ENCODE results near the gene GRIN2A.

Gene GRIN2A

DNA sequence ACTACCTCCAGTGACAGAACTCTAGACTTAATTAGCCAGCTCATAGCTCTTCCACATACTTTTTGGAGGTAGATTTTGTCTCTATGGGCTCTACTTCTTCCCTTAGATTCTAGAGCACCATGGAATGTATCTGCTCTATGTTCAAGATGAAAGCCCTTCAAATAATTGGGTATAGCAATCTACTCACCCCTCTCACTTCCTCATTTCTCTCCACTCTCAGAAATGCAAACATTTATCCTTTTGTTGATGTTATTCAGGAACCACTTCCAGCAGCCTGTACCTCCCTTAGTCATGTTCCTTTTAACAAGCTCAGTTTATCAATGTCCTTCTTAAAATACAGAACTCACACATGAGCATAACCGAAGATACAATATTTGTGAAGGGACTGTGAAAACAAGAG, 78.5 kb downstream of the GRIN2A start:
- no peak for DNase-seq
- in situ Hi-C loops (cut with HindIII; ENCODE audit: low pct_ligation_motif_present, low pct_unique_long_range_greater_than_20kb, low sequenced_read_pairs): no loop called here

DNA sequence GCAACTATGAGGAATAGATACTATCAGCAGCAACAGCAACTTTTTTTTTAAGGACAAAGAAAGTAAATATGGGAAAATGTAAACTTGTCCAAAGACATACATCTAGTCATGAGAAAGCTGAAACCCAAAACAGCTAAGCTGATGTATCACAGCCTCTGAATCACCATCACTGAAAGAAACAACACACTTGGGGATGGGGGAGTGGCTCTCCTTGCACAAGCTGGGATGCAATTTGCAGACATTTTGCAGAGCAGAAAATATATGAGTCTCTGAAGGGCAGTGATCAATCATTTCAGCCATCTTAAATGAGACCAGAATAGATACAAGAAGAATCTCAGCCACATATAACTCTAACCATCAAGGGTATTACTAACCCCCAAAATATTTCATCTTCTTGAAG, 79.1 kb downstream of the GRIN2A start:
- in situ Hi-C loops (cut with HindIII; ENCODE audit: low pct_ligation_motif_present, low pct_unique_long_range_greater_than_20kb, low sequenced_read_pairs): no loop called here
- no peak for DNase-seq

DNA sequence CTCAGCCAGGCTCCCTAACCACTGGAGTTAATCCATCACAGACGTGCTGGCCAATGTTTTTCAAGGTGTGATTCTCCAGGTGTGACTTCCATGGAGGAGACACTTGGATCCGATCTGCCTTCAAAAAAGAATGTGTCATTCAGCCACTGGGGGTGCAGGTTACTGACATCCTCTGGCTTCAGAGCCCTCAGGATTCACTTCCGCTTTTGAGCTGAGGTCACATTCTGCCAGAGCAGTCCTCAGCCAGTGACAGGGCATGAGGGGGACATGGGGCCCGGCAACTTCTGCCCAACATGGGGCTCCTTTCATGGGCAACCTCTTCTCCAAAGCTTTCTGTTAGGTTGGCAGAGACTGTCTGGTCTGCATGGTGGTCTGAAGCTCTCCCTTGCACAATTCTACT, 81.4 kb downstream of the GRIN2A start:
- no peak for DNase-seq
- in situ Hi-C loops (cut with HindIII; ENCODE audit: low pct_ligation_motif_present, low pct_unique_long_range_greater_than_20kb, low sequenced_read_pairs): no loop called here

DNA sequence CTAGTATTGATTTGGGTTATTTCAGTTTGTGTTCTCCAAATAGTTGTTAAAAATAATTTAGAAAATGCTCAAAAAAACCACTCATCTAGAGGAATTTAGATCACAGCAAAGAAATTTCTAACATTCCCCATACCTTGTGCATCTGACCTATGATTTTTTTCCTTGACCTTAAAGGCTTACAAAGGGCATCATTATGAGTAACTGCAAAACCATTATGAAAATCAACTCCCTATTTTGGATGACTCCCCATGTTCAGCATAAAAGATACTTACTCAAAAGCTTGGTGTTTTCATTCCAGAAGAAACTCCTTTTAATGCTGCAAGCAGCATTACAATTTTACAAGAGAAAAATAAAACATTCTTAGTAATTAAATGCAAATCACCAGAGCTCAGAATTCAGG, 83.2 kb downstream of the GRIN2A start:
- DNase-seq: no peak
- in situ Hi-C loops (cut with HindIII; ENCODE audit: low pct_ligation_motif_present, low pct_unique_long_range_greater_than_20kb, low sequenced_read_pairs): no loop called here

DNA sequence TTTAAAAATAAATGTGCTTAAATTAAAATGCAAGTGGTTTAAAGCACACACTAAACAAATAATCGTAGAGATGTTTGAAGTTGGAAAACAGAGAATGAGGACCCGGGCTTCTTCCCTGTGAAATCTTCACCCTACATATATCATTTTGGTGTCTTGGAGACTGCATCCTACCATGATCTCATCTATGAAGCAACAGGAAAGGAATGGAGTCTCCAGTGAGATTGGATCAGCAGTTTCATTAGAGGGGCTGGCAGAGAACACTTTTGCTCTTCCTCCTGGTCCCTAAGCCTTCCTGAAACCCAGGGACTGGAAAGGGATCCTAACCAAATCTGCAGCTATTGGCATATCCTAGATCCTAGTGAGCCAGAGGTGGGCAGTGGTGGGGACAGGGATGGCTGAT, 85.0 kb downstream of the GRIN2A start:
- in situ Hi-C loops (cut with HindIII; ENCODE audit: low pct_ligation_motif_present, low pct_unique_long_range_greater_than_20kb, low sequenced_read_pairs): no loop called here
- DNase-seq: no peak

DNA sequence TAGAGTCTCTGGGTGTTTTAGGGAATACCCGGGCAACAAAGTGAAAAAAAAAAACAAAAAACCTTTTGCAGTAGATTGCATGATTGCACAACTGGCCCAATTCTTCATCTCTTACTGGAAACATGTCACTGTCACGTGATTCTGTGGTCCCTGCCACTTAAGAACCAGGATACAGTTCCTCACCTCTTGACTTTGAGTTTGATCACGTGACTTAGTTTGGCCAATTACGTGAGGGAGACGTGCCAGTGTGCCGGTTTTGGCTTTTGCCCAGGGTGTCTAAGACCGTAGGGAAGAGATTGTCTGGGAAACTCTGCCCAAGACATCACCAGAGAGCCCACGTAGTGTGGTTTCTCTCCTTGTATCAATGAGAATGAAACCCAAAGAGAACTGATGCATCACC, 88.7 kb downstream of the GRIN2A start:
- no peak for DNase-seq
- in situ Hi-C loops (cut with HindIII; ENCODE audit: low pct_ligation_motif_present, low pct_unique_long_range_greater_than_20kb, low sequenced_read_pairs): no loop called here

DNA sequence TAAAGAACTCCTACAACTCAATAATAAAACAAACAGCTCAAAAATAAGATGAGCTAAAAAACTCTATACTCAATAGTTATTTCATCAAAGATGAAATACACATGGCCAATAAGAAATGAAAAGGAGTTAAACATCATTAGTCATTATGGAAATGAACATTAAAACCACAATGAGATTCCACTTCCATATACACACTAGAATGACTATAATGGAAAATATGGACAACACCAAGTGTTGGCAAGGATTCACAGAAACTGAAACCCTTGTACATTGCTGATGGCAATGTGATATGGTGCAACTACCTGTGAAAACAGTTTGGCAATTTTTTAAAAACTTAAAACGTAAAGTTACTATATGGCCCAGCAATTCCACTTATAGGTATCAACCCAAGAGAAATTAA, 91.4 kb downstream of the GRIN2A start:
- no peak for DNase-seq
- in situ Hi-C loops (cut with HindIII; ENCODE audit: low pct_ligation_motif_present, low pct_unique_long_range_greater_than_20kb, low sequenced_read_pairs): no loop called here

DNA sequence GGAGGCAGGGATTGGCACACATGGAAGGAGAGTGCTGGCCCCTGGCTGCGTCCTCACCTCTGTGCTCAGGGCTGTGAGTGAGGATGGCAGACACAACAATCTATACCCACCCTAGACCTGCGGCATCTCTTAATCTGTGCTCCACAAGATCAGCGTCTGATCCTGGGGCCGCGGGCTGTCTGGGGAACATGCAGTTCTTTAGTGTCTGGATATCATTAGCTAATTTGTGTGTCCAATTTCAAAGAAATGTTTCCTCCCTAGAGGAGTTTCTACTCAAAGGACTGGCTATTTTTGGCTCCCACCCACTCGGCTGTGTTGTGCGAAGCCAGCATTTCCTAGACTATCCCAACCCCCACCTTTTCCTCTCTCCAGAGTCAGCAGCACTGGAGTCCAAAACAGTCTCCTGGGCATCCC, 93.8 kb downstream of the GRIN2A start:
- no peak for DNase-seq
- in situ Hi-C loops (cut with HindIII; ENCODE audit: low pct_ligation_motif_present, low pct_unique_long_range_greater_than_20kb, low sequenced_read_pairs): no loop called here

DNA sequence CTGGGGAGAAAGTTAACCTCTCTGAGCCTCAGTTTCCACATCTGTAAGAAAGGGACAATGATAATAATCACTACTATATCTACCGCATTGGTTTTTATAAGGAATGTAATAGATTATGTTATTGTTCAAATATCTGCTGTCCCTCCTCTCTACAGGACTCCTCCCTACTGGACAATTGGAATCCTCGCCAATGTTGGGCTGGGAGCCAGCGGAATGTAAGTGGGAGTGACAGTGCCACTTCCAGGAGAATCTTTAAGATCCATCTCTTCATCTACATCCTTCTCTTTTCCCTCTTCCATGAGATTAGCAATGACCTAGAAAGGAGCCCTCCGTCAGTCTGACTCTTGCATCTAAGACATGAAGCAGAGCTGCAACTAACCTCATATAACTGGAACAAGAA, 95.1 kb downstream of the GRIN2A start:
- in situ Hi-C loops (cut with HindIII; ENCODE audit: low pct_ligation_motif_present, low pct_unique_long_range_greater_than_20kb, low sequenced_read_pairs): no loop called here
- DNase-seq: no peak

DNA sequence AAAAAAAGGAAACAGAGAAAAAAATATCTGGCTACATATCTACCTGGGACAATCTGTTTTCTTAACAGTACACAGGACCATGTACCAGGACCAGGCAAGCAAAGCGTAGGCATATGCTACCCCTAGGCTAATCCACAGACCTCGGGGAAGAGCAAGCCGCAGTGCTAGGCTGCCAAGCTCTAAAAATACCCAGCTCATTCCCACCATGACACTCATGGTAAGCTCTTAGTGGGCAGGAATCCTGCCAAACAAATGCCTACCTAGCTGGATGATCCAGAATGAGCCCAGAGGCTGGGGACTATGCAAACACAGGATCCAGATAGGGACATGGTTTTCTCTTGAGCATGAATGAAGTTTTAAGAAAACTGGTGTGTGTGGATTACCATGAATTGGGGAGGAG, 95.6 kb downstream of the GRIN2A start:
- no peak for DNase-seq

DNA sequence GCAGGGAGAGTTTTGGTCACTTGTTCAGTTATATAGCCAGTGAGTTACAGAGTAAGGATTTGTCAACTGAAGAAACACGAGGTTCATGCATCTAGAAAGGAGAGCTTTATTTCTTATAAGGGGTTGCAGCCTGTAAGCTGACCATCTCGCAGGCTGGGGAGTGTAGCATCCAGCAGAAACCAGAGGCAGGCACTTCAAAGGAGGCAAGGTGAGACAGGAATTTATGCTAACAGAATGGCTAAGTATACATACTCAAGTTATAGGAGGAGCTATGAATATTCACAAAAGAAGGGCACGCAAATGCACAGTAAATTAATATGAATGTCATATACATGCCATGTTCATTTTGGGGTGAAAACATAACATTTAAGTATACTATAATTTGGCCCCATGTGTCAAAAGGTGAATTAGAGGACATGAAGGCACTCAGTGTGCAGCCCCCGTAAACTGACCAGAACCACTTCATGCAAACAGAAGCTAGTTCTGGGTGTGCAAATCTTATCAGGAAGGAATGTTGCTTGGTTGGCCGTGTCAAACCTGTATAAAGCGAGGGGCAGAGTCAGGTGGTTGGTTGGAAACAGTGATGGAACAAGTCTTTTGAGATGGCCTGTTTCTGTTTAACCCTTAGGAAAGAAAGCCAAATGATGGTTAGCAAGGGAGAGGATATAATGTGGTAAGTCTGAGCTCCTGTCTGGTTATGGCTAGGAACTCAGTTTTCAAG, 97.0 kb downstream of the GRIN2A start:
- in situ Hi-C loops (cut with HindIII; ENCODE audit: low pct_ligation_motif_present, low pct_unique_long_range_greater_than_20kb, low sequenced_read_pairs): no loop called here
- no peak for DNase-seq

More for the DNA sequence above, 95.6 kb downstream of the GRIN2A start:
- in situ Hi-C loops (cut with HindIII; ENCODE audit: low pct_ligation_motif_present, low pct_unique_long_range_greater_than_20kb, low sequenced_read_pairs): no loop called here

DNA sequence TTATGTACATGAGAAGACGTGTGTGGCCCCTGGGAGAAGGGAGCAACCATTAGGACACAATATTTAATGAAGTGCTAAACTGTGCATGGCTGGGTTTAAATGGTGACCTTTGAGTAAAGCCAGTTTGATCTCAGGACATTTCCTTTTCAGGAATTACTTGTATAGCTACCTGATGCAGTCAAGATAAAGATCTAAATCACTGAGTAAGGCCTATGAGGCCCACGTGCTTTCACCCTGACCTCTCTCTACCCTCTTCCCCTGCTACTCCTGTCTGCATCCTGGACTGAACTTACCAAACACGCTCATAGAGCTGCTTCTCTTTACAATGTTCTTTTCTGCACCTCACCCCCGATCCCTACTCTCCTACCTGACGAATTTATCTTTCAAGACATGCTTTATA, 98.9 kb downstream of the GRIN2A start:
- in situ Hi-C loops (cut with HindIII; ENCODE audit: low pct_ligation_motif_present, low pct_unique_long_range_greater_than_20kb, low sequenced_read_pairs): no loop called here
- DNase-seq: no peak

DNA sequence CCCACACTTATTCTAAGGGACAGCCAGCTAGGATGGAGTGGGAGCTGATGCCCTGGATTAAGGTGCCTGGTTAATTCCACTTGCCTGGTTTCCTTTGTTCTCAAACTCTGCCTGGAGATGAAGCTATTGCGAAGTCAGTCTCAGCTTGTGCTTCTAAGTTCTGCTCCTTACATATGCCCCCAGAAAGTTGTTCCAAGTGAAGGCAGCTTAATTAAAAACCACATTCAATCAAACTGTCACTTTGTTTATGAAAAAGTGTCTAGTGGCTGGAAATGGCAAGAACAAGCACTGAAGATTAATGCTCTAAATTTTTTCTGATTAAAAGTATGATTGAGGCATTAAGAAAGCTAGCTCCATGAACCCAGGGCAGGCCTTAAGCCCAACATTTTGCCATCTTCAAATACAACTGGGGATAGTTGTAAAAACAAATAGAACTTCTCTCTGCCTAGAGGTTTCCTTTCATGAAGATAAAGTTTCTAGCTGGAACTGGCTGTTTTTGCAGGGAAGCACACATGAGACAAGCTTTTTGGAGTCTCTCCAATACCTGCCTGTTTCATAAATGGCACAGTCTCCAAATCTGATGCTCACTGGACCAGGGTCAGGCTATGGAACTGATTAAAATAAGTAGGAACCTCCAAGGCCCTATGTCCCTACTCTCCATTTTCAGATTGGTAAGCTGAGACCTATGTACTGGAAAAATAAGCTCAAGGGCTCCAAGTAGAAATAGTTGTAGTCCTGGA, 100.9 kb downstream of the GRIN2A start:
- in situ Hi-C loops (cut with HindIII; ENCODE audit: low pct_ligation_motif_present, low pct_unique_long_range_greater_than_20kb, low sequenced_read_pairs): no loop called here
- no peak for DNase-seq

DNA sequence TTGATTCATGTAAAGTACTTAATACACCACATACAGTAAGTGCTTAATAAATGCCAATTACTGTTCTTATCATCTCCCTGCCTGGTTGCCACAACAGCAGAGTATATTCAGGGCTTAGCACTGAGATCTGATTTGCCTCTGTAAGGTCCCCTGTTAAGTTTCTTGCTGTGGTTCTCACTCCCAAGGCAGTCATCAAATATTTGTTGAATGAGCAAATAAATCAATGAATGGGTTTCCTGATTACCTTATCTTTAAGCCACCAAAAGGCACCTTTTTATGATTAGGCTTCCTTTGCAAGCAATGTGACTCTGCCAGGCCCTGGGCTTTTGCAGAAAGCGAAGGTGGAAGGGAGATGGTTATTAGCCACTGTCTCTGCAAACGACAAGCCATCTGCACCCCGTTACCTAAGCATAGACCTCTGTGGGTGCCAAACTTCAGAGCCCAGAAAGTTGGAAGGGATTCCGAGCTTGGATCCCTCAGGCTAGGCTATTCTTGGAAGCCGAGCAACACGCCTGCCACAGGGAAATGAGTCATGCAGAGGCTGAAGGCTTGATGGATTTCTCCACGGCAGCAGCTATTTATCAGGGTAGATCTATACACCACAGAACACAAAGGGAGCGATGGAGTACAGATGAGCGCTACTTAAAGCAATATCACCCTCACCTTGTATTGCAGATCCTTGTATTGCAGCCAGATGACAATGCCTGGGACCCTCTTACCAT, 102.0 kb downstream of the GRIN2A start:
- peak; percentile 62 for DNase-seq
- in situ Hi-C loops (cut with HindIII; ENCODE audit: low pct_ligation_motif_present, low pct_unique_long_range_greater_than_20kb, low sequenced_read_pairs): no loop called here

DNA sequence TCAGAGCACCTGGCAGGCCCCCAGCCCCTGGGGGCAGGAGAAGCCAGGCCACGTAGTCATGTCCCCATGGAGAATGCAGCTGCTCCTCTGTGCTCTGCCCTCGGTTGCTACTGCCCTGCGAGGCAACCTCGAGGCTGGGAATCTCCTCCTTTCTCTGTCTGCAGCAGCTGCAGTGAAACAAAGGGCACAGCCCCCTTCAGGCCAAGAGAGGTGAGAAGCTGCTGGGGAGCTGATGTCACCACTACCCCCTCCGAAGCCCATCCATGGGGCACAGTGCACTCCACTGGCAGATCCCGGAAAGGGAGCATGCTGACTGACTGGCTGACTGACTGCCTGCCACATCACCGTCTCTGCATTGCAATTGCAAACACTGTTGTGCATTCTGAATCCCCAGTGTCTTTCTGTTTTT, 103.7 kb downstream of the GRIN2A start:
- DNase-seq: no peak
- in situ Hi-C loops (cut with HindIII; ENCODE audit: low pct_ligation_motif_present, low pct_unique_long_range_greater_than_20kb, low sequenced_read_pairs): no loop called here

DNA sequence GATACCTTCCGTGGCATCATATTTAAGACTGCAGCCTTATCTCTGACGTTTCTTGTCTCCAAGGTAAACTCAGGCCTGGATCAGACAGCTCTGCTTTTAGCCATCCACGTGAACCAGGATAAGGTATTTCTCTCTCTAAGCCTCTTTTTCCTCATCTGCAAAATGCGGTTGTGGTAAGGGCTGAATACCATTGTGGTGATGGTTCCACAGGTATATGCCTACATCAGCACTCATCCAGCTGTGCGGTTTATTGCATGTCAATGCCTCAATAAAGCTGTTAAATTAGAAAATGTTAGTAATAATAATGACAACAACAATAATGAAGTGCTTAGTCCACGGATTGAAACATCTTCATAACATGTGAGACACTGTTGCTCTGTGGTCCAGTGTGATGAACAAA, 104.4 kb downstream of the GRIN2A start:
- no peak for DNase-seq
- in situ Hi-C loops (cut with HindIII; ENCODE audit: low pct_ligation_motif_present, low pct_unique_long_range_greater_than_20kb, low sequenced_read_pairs): no loop called here

DNA sequence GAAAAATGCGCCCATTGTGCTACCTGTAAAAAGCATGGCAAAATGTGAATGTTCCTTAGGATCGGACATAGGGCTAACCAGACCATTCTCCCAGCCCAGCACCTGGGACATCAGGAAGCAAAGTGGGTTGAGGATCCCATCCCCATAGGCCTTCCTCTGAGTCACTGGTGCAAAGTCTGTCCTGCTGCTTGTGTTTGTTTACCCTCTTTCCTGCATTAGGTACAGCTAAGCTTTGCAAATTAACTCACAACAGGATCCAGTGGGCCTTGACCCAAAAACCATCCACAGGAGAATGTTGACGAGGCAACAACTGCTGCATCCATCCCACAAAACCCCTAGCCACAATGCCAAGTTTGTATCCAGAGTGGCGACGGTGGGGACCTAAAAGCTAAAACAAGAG, 106.2 kb downstream of the GRIN2A start:
- no peak for DNase-seq
- in situ Hi-C loops (cut with HindIII; ENCODE audit: low pct_ligation_motif_present, low pct_unique_long_range_greater_than_20kb, low sequenced_read_pairs): no loop called here

DNA sequence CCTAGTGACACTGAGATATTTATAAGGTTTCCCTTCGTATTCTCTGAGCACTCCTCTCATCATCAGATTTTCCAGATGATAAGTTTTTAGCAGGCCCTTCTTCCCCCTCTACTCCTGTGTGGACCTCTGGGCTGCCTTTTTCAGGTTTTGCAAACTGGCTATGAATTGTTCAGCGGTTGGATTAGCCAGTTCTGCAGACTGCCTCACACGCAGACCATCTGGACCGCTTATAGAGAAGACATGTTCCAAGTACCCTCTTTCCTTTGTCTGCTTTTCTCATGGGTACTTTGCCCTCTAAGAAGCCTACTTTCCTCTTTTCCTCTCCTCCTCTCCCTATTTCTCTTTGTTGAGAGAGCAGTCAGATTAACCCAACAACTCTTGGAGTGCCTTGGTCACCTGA, 111.6 kb downstream of the GRIN2A start:
- DNase-seq: no peak

DNA sequence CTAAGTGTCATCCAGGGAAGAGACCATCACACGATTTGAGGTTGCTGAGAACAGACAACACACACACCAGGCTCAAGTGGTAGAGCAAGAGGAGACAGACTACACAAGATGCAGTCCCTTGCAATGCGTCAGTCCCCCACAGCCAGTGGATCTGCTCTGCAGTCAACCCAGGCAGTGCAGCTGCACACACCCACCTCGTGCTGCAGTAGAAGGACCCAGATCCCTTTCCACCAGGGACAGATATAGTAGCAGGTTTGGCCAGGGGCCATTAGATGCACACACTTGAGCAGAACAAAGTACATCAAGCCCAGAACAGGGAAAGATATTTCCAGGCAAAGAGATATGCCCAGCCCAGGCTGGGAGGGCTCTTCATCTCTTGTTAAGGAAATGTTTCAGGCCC, 112.9 kb downstream of the GRIN2A start:
- in situ Hi-C loops (cut with HindIII; ENCODE audit: low pct_ligation_motif_present, low pct_unique_long_range_greater_than_20kb, low sequenced_read_pairs): no loop called here
- no peak for DNase-seq

More for the DNA sequence above, 111.6 kb downstream of the GRIN2A start:
- in situ Hi-C loops (cut with HindIII; ENCODE audit: low pct_ligation_motif_present, low pct_unique_long_range_greater_than_20kb, low sequenced_read_pairs): no loop called here

DNA sequence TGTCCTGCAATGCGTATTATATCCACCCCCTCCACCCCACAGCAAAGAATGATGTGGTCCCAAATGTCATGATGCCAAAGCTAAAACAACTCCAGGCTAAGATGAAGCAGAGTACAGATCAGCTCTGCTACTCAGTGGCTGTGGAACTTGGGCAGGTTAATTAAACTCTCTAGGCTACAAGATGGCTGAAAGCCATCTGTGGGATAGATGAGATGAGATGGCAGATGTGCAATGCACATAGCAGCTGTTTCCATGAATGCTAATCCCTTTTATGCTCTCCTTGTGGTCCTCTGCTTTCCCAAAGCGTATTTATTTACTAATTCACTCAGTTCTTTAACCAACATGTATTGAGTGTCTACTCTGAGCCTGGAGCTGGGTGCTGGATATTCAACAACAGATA, 114.4 kb downstream of the GRIN2A start:
- DNase-seq: no peak

More for the DNA sequence above, 114.4 kb downstream of the GRIN2A start:
- in situ Hi-C loops (cut with HindIII; ENCODE audit: low pct_ligation_motif_present, low pct_unique_long_range_greater_than_20kb, low sequenced_read_pairs): no loop called here
